GM23338 (cell line): Measurements from ENCODE around the gene CCNK. TPM values are rescaled to one million over a fixed set of nuclear protein-coding genes. Genes with fewer than 3 reads are reported as not detected.

Source experiments
- ATAC-seq: fragments of 200-7000 bp; cut with Tn5 transposase; 3 replicates; pipeline ENCODE4 v1.9.1; 2020
- DNase-seq: peaks from one replicate; pipeline ENCODE4 v3.0.0-alpha.2; 2015; ENCODE audit warnings: low spot score
- H2AFZ ChIP-seq: fragments of 200-600 bp; sonication (generic); 2 replicates; pipeline ENCODE4 v1.8.0; 2016; ENCODE audit warnings: antibody characterized with exemption, mild to moderate bottlenecking, moderate library complexity
- H3F3A ChIP-seq: fragments of 200-600 bp; sonication (generic); replicated peaks from 2 replicates; pipeline ENCODE4 v1.8.0; 2017; ENCODE audit warnings: antibody characterized with exemption, mixed run types, low read depth
- H3K27ac ChIP-seq: fragments of 200-600 bp; sonication (generic); 2 replicates; pipeline ENCODE4 v1.6.1; 2016; ENCODE audit warnings: low read depth
- H3K27me3 ChIP-seq: fragments of 200-600 bp; sonication (generic); 2 replicates; pipeline ENCODE4 v1.8.0; 2016; ENCODE audit warnings: mild to moderate bottlenecking, mixed run types, moderate library complexity; ENCODE audit not compliant: insufficient read depth
- H3K36me3 ChIP-seq: fragments of 200-600 bp; sonication (generic); 2 replicates; pipeline ENCODE4 v1.8.0; 2016; ENCODE audit warnings: mild to moderate bottlenecking; ENCODE audit not compliant: insufficient read depth
- H3K4me1 ChIP-seq: fragments of 200-600 bp; sonication (generic); 2 replicates; pipeline ENCODE4 v1.8.0; 2016; ENCODE audit warnings: mild to moderate bottlenecking, moderate library complexity; ENCODE audit not compliant: insufficient read depth
- H3K4me2 ChIP-seq: fragments of 200-600 bp; sonication (generic); 2 replicates; pipeline ENCODE4 v1.7.1; 2017; ENCODE audit warnings: mixed run types
- H3K4me3 ChIP-seq: fragments of 200-600 bp; sonication (generic); 2 replicates; pipeline ENCODE4 v1.6.1; 2016; ENCODE audit warnings: mixed run types
- H3K79me2 ChIP-seq: fragments of 200-600 bp; sonication (generic); replicated peaks from 2 replicates; pipeline ENCODE4 v1.8.0; 2017; ENCODE audit warnings: mild to moderate bottlenecking; ENCODE audit not compliant: insufficient read depth
- H3K9me2 ChIP-seq: fragments of 200-600 bp; sonication (generic); 2 replicates; pipeline ENCODE4 v1.8.0; 2017; ENCODE audit not compliant: insufficient read depth
- H4K20me1 ChIP-seq: fragments of 200-600 bp; sonication (generic); replicated peaks from 2 replicates; pipeline ENCODE4 v1.8.0; 2017; ENCODE audit warnings: mild to moderate bottlenecking; ENCODE audit not compliant: insufficient read depth
- H3K27ac Mint-ChIP-seq: 2 replicates; pipeline ENCODE4 v1.8.0; 2020; ENCODE audit warnings: inconsistent platforms, mild to moderate bottlenecking, moderate library complexity, mixed read lengths
- H3K27me3 Mint-ChIP-seq: 3 replicates; pipeline ENCODE4 v1.8.0; 2022; ENCODE audit warnings: low read depth, mild to moderate bottlenecking, moderate library complexity, mixed read lengths, inconsistent platforms; ENCODE audit not compliant: insufficient read depth, poor library complexity
- H3K36me3 Mint-ChIP-seq: 3 replicates; pipeline ENCODE4 v1.8.0; 2021; ENCODE audit warnings: low read depth, mild to moderate bottlenecking, inconsistent platforms, moderate library complexity, mixed read lengths
- H3K4me1 Mint-ChIP-seq: 3 replicates; pipeline ENCODE4 v1.8.0; 2020; ENCODE audit warnings: mild to moderate bottlenecking, inconsistent platforms, mixed read lengths
- H3K4me3 Mint-ChIP-seq: 3 replicates; pipeline ENCODE4 v1.8.0; 2021; ENCODE audit warnings: moderate library complexity, mild to moderate bottlenecking, inconsistent platforms, mixed read lengths
- H3K9me3 Mint-ChIP-seq: 3 replicates; pipeline ENCODE4 v1.8.0; 2020; ENCODE audit warnings: moderate library complexity, mild to moderate bottlenecking, inconsistent platforms, mixed read lengths
- CTCF ChIP-seq, 2 experiments: fragments of 200-600 bp in 1 of 2; sonication (generic) in 1 of 2; conservative IDR thresholded peaks; 2 replicates each; pipeline versions ENCODE4 v1.5.1 to v1.6.1; 2016 to 2017; ENCODE audit warnings: antibody characterized with exemption in 2 of 2, low read depth in 2 of 2, mild to moderate bottlenecking in 2 of 2, moderate library complexity in 1 of 2
- ETS1 ChIP-seq: IDR thresholded peaks from 2 replicates; pipeline ENCODE4 v1.6.1; 2016; ENCODE audit warnings: antibody characterized with exemption
- EZH2 ChIP-seq: fragments of 200-600 bp; sonication (generic); IDR thresholded peaks from one replicate; pipeline ENCODE4 v1.8.0; 2017; ENCODE audit warnings: antibody characterized with exemption, mild to moderate bottlenecking, low read depth; ENCODE audit not compliant: unreplicated experiment
- EZH2phosphoT487 ChIP-seq: fragments of 200-600 bp; sonication (generic); IDR thresholded peaks from one replicate; pipeline ENCODE4 v1.8.1; 2018; ENCODE audit warnings: antibody characterized with exemption; ENCODE audit not compliant: unreplicated experiment
- JUNB ChIP-seq: IDR thresholded peaks from one replicate; pipeline ENCODE4 v1.6.1; 2016; ENCODE audit warnings: antibody characterized with exemption; ENCODE audit not compliant: unreplicated experiment
- NANOG ChIP-seq: IDR thresholded peaks from 2 replicates; pipeline ENCODE4 v1.6.1; 2016; ENCODE audit warnings: antibody characterized with exemption, borderline replicate concordance
- ZNF114 ChIP-seq: fragments of 250-450 bp; sonication (Bioruptor Pico); IDR thresholded peaks from 2 replicates; pipeline ENCODE4 v1.5.0; 2020; ENCODE audit warnings: mild to moderate bottlenecking, moderate library complexity
- ZNF462 ChIP-seq: fragments of 250-450 bp; sonication (Bioruptor Pico); IDR thresholded peaks from 2 replicates; pipeline ENCODE4 v1.5.0; 2020; ENCODE audit warnings: mild to moderate bottlenecking, moderate library complexity
- polyA plus RNA-seq: library from polyadenylated mRNA; unstranded; fragments of >200 nt; fragmentation: Nextera tagmentation; extraction: Ambion mirVana; gene quantifications from 2 replicates; pipeline ENCODE4 v1.2.1, GENCODE V29; 2016
- total RNA-seq: library from RNA; depleted of rRNA; stranded (reverse); fragments of >200 nt; shearing (Covaris generic); gene quantifications from 2 replicates; pipeline ENCODE4 v1.2.3, GENCODE V29; 2014

Gene CCNK
- total and polyA plus RNA-seq, 2 experiments from 2014 or later: 54.0 to 60.6 TPM

- H3K36me3 ChIP-seq: no peaks in the 10 kb centered on the region
- no peak overlapping the region for H3K27ac ChIP-seq
- Mint-ChIP-seq H3K4me3 (no peak overlapping the region), H3K9me3 (no peaks in the 10 kb centered on the region), H3K27me3 (peaks cover 13% of the 10 kb centered on the region), H3K4me1 (peaks cover 54% of the 10 kb centered on the region), H3K27ac (no peak overlapping the region), H3K36me3 (no peaks in the 10 kb centered on the region)
- ATAC-seq: no peak
- peaks cover 14% of the 10 kb centered on the region for H4K20me1 ChIP-seq
- H3K4me1 ChIP-seq: peaks cover 17% of the 10 kb centered on the region
- no peaks in the 10 kb centered on the region for H3K9me2 ChIP-seq
- TF ChIP-seq ZNF114 (CRISPR knock-in tag) (no peak), EZH2phosphoT487 (no peak), ETS1 (no peak), EZH2 (no peak), ZNF462 (CRISPR knock-in tag) (no peak), NANOG (no peak), CTCF (conservative IDR thresholded peaks at IDR 0.05; ENCODE audit: low read depth in 2 of 2) (no peak), JUNB (no peak)
- H3K4me2 ChIP-seq: no peak overlapping the region
- no peak for DNase-seq
- no peaks in the 10 kb centered on the region for H3F3A ChIP-seq
- H3K4me3 ChIP-seq: no peak overlapping the region
- H3K79me2 ChIP-seq: peaks cover 62% of the 10 kb centered on the region
- H2AFZ ChIP-seq: no peak overlapping the region
- H3K27me3 ChIP-seq: no peaks in the 10 kb centered on the region
These were observed 62.8 kb downstream of the CCNK start for GRCh38 chr14:99543985-99544384.
